ENCODE results near the gene GPR183.

The GPR183 gene

GRCh38 chr13:99266827-99267226 lies 40.4 kb downstream of the GPR183 start:
- Histone ChIP-seq H3K9ac (ENCODE audit: low read length in 5 of 5) (no peak overlapping the region), H3K4me3 (ENCODE audit: low read depth in 1 of 5, low read length in 5 of 5) (no peak overlapping the region), H3K9me3 (ENCODE audit: control insufficient read depth in 5 of 5, low read length in 5 of 5) (no peaks in the 10 kb centered on the region), H3K27ac (ENCODE audit: low read depth, low read length) (no peak overlapping the region), H3K27me3 (ENCODE audit: control insufficient read depth in 5 of 5, insufficient read depth in 4 of 5, low read length in 5 of 5) (no peaks in the 10 kb centered on the region), H3K4me1 (ENCODE audit: control insufficient read depth in 5 of 5, insufficient read depth in 5 of 5, low read length in 5 of 5) (peaks cover 0 to 13% (median 8%) of the 10 kb centered on the region in 5 donors), H3K36me3 (ENCODE audit: control insufficient read depth in 5 of 5, insufficient read depth in 5 of 5, low read length in 5 of 5) (peaks cover 0 to 10% (median 5%) of the 10 kb centered on the region in 5 donors)

- Histone ChIP-seq H3K27me3 (ENCODE audit: control insufficient read depth in 5 of 5, insufficient read depth in 4 of 5, low read length in 5 of 5) (no peaks in the 10 kb centered on the region), H3K27ac (ENCODE audit: low read depth, low read length) (no peak overlapping the region), H3K4me1 (ENCODE audit: control insufficient read depth in 5 of 5, insufficient read depth in 5 of 5, low read length in 5 of 5) (peaks cover 0 to 12% (median 8%) of the 10 kb centered on the region in 5 donors), H3K36me3 (ENCODE audit: control insufficient read depth in 5 of 5, insufficient read depth in 5 of 5, low read length in 5 of 5) (peaks cover 0 to 13% (median 5%) of the 10 kb centered on the region in 5 donors), H3K9ac (ENCODE audit: low read length in 5 of 5) (no peak overlapping the region), H3K4me3 (ENCODE audit: low read depth in 1 of 5, low read length in 5 of 5) (no peak overlapping the region), H3K9me3 (ENCODE audit: control insufficient read depth in 5 of 5, low read length in 5 of 5) (no peaks in the 10 kb centered on the region)
Observed at GRCh38 chr13:99265821-99266426, 41.3 kb downstream of the GPR183 start.

GRCh38 chr13:99265162-99265800 lies 41.9 kb downstream of the GPR183 start:
- Histone ChIP-seq H3K9me3 (ENCODE audit: control insufficient read depth in 5 of 5, low read length in 5 of 5) (no peaks in the 10 kb centered on the region), H3K9ac (ENCODE audit: low read length in 5 of 5) (no peak overlapping the region), H3K4me1 (ENCODE audit: control insufficient read depth in 5 of 5, insufficient read depth in 5 of 5, low read length in 5 of 5) (peaks cover 0 to 12% (median 8%) of the 10 kb centered on the region in 5 donors), H3K27ac (ENCODE audit: low read depth, low read length) (no peak overlapping the region), H3K27me3 (ENCODE audit: control insufficient read depth in 5 of 5, insufficient read depth in 4 of 5, low read length in 5 of 5) (no peaks in the 10 kb centered on the region), H3K4me3 (ENCODE audit: low read depth in 1 of 5, low read length in 5 of 5) (no peak overlapping the region), H3K36me3 (ENCODE audit: control insufficient read depth in 5 of 5, insufficient read depth in 5 of 5, low read length in 5 of 5) (peaks cover 0 to 13% (median 5%) of the 10 kb centered on the region in 5 donors)

DNA sequence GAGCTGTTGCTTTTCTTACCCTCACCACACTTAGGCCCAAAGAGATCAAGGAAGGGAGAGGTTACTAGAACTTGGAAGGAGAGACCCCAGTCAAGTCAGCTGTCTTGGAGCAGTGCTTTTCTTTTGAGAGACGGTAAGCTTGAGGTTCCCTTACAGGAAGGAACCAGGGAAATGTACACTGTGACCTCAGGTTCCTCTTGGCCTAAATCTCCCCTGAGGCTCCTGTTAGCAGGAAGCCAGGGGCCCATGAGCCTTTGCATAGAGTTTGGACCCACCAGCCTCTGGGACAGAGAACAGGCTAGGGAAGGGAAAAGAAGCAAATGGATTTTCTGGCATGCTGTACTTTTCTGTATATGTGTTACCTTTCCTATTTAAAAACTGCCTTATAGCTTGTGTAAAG lies 43.1 kb downstream of the GPR183 start:
- H3K27ac ChIP-seq (ENCODE audit: low read depth, low read length): no peak overlapping the region
- peaks cover 0 to 12% (median 8%) of the 10 kb centered on the region in 5 donors for H3K4me1 ChIP-seq (ENCODE audit: control insufficient read depth in 5 of 5, insufficient read depth in 5 of 5, low read length in 5 of 5)
- H3K27me3 ChIP-seq (ENCODE audit: control insufficient read depth in 5 of 5, insufficient read depth in 4 of 5, low read length in 5 of 5): no peaks in the 10 kb centered on the region
- H3K9me3 ChIP-seq (ENCODE audit: control insufficient read depth in 5 of 5, low read length in 5 of 5): no peaks in the 10 kb centered on the region
- peaks cover 0 to 16% (median 7%) of the 10 kb centered on the region in 5 donors for H3K36me3 ChIP-seq (ENCODE audit: control insufficient read depth in 5 of 5, insufficient read depth in 5 of 5, low read length in 5 of 5)
- H3K4me3 ChIP-seq (ENCODE audit: low read depth in 1 of 5, low read length in 5 of 5): no peak overlapping the region
- peak overlapping the region in 1 of 5 donors; percentile 28 for H3K9ac ChIP-seq (ENCODE audit: low read length in 5 of 5)

GRCh38 chr13:99263126-99263785 lies 43.9 kb downstream of the GPR183 start:
- peaks cover 0 to 15% (median 5%) of the 10 kb centered on the region in 5 donors for H3K36me3 ChIP-seq (ENCODE audit: control insufficient read depth in 5 of 5, insufficient read depth in 5 of 5, low read length in 5 of 5)
- H3K4me1 ChIP-seq (ENCODE audit: control insufficient read depth in 5 of 5, insufficient read depth in 5 of 5, low read length in 5 of 5): peaks cover 0 to 12% (median 10%) of the 10 kb centered on the region in 5 donors
- no peak overlapping the region for H3K4me3 ChIP-seq (ENCODE audit: low read depth in 1 of 5, low read length in 5 of 5)

GRCh38 chr13:99261059-99261458 lies 46.1 kb downstream of the GPR183 start:
- H3K27ac ChIP-seq (ENCODE audit: low read depth, low read length): no peak overlapping the region
- no peaks in the 10 kb centered on the region for H3K27me3 ChIP-seq (ENCODE audit: control insufficient read depth in 5 of 5, insufficient read depth in 4 of 5, low read length in 5 of 5)
- H3K36me3 ChIP-seq (ENCODE audit: control insufficient read depth in 5 of 5, insufficient read depth in 5 of 5, low read length in 5 of 5): peaks cover 0 to 9% (median 0%) of the 10 kb centered on the region in 5 donors
- H3K9me3 ChIP-seq (ENCODE audit: control insufficient read depth in 5 of 5, low read length in 5 of 5): no peaks in the 10 kb centered on the region
- H3K4me1 ChIP-seq (ENCODE audit: control insufficient read depth in 5 of 5, insufficient read depth in 5 of 5, low read length in 5 of 5): peaks cover 0 to 26% (median 12%) of the 10 kb centered on the region in 5 donors
- H3K9ac ChIP-seq (ENCODE audit: low read length in 5 of 5): no peak overlapping the region
- no peak overlapping the region for H3K4me3 ChIP-seq (ENCODE audit: low read depth in 1 of 5, low read length in 5 of 5)

More at GRCh38 chr13:99263126-99263785, 43.9 kb downstream of the GPR183 start:
- no peak overlapping the region for H3K27ac ChIP-seq (ENCODE audit: low read depth, low read length)
- H3K27me3 ChIP-seq (ENCODE audit: control insufficient read depth in 5 of 5, insufficient read depth in 4 of 5, low read length in 5 of 5): no peaks in the 10 kb centered on the region
- H3K9ac ChIP-seq (ENCODE audit: low read length in 5 of 5): no peak overlapping the region
- H3K9me3 ChIP-seq (ENCODE audit: control insufficient read depth in 5 of 5, low read length in 5 of 5): no peaks in the 10 kb centered on the region

DNA sequence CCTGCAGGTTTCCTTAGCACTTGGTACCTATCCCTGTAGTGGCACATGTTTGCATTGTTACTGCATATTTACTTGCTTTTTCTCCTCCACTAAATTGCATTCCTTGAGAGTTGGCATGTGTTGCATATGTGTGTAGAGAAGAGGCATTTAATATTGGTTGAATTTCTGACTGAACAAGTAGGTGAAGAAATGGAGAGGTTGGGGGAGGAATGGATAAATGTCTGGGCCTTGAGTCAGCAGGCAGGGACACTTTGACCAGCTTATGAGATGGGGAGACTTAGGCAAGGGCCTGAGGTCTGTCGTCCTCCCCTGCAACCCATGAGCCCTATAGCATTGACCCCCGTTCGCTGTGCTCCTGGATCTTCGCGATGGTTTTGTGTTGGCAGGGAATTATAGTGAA lies 47.0 kb downstream of the GPR183 start:
- H3K27me3 ChIP-seq (ENCODE audit: control insufficient read depth in 5 of 5, insufficient read depth in 4 of 5, low read length in 5 of 5): no peaks in the 10 kb centered on the region
- peaks cover 0 to 29% (median 12%) of the 10 kb centered on the region in 5 donors for H3K4me1 ChIP-seq (ENCODE audit: control insufficient read depth in 5 of 5, insufficient read depth in 5 of 5, low read length in 5 of 5)
- no peak overlapping the region for H3K27ac ChIP-seq (ENCODE audit: low read depth, low read length)
- H3K36me3 ChIP-seq (ENCODE audit: control insufficient read depth in 5 of 5, insufficient read depth in 5 of 5, low read length in 5 of 5): peaks cover 0 to 11% (median 2%) of the 10 kb centered on the region in 5 donors
- H3K4me3 ChIP-seq (ENCODE audit: low read depth in 1 of 5, low read length in 5 of 5): no peak overlapping the region
- H3K9me3 ChIP-seq (ENCODE audit: control insufficient read depth in 5 of 5, low read length in 5 of 5): no peaks in the 10 kb centered on the region
- no peak overlapping the region for H3K9ac ChIP-seq (ENCODE audit: low read length in 5 of 5)

GRCh38 chr13:99258946-99259345 lies 48.3 kb downstream of the GPR183 start:
- H3K4me1 ChIP-seq (ENCODE audit: control insufficient read depth in 5 of 5, insufficient read depth in 5 of 5, low read length in 5 of 5): peaks cover 0 to 22% (median 4%) of the 10 kb centered on the region in 5 donors
- H3K36me3 ChIP-seq (ENCODE audit: control insufficient read depth in 5 of 5, insufficient read depth in 5 of 5, low read length in 5 of 5): peaks cover 0 to 16% (median 6%) of the 10 kb centered on the region in 5 donors
- no peak overlapping the region for H3K27ac ChIP-seq (ENCODE audit: low read depth, low read length)
- H3K9me3 ChIP-seq (ENCODE audit: control insufficient read depth in 5 of 5, low read length in 5 of 5): no peaks in the 10 kb centered on the region
- no peaks in the 10 kb centered on the region for H3K27me3 ChIP-seq (ENCODE audit: control insufficient read depth in 5 of 5, insufficient read depth in 4 of 5, low read length in 5 of 5)
- H3K4me3 ChIP-seq (ENCODE audit: low read depth in 1 of 5, low read length in 5 of 5): no peak overlapping the region
- H3K9ac ChIP-seq (ENCODE audit: low read length in 5 of 5): no peak overlapping the region

- peaks cover 0 to 21% (median 2%) of the 10 kb centered on the region in 5 donors for H3K4me1 ChIP-seq (ENCODE audit: control insufficient read depth in 5 of 5, insufficient read depth in 5 of 5, low read length in 5 of 5)
- no peaks in the 10 kb centered on the region for H3K27me3 ChIP-seq (ENCODE audit: control insufficient read depth in 5 of 5, insufficient read depth in 4 of 5, low read length in 5 of 5)
- H3K27ac ChIP-seq (ENCODE audit: low read depth, low read length): no peak within 1 kb of the TSS
- H3K4me3 ChIP-seq (ENCODE audit: low read depth in 1 of 5, low read length in 5 of 5): no peak within 1 kb of the TSS
- no peaks in the 10 kb centered on the region for H3K9me3 ChIP-seq (ENCODE audit: control insufficient read depth in 5 of 5, low read length in 5 of 5)
- H3K9ac ChIP-seq (ENCODE audit: low read length in 5 of 5): no peak within 1 kb of the TSS
- H3K36me3 ChIP-seq (ENCODE audit: control insufficient read depth in 5 of 5, insufficient read depth in 5 of 5, low read length in 5 of 5): peaks cover 0 to 16% (median 6%) of the 10 kb centered on the region in 5 donors
Observed at GRCh38 chr13:99258210-99258860, 48.9 kb downstream of the GPR183 start, which contains the start of gene GPR18. GPR18 (minus strand) TSS chr13:99258379; CDS start chr13:99255872, 2,507 bp downstream.
